ENCODE results near the gene PLGRKT.
A peak's percentile ranks its signal among the peaks of the same experiment; 100 is the strongest.
"Not testable (repeated sequence)": the region's sequence is repeated elsewhere in the genome, so short reads cannot be mapped to it uniquely, and the experiment has no call there.

The PLGRKT gene

GRCh38 chr9:5429873-5430564 lies 7.7 kb downstream of the PLGRKT start:
- DNase-seq: no peak

GRCh38 chr9:5428794-5429528 lies 8.8 kb downstream of the PLGRKT start:
- DNase-seq: no peak

GRCh38 chr9:5428172-5428571 lies 9.6 kb downstream of the PLGRKT start:
- DNase-seq: no peak

GRCh38 chr9:5427005-5427404 lies 10.7 kb downstream of the PLGRKT start:
- no peak for DNase-seq

GRCh38 chr9:5425006-5425628 lies 12.6 kb downstream of the PLGRKT start:
- DNase-seq: peak; percentile 40 to 62

- DNase-seq: no peak
Observed at GRCh38 chr9:5422276-5422675, 15.4 kb downstream of the PLGRKT start.

GRCh38 chr9:5421163-5421562 lies 16.6 kb downstream of the PLGRKT start:
- DNase-seq: no peak

- no peak for DNase-seq
Observed at GRCh38 chr9:5419987-5420386, 17.7 kb downstream of the PLGRKT start.

GRCh38 chr9:5418481-5418880 lies 19.2 kb downstream of the PLGRKT start:
- DNase-seq: no peak

- DNase-seq: no peak
Observed at GRCh38 chr9:5416953-5417352, 20.8 kb downstream of the PLGRKT start.

- no peak for DNase-seq
Observed at GRCh38 chr9:5408596-5408995, 29.1 kb downstream of the PLGRKT start.

- DNase-seq: no peak
Observed at GRCh38 chr9:5402217-5402616, 35.5 kb downstream of the PLGRKT start.

- not testable (repeated sequence) for DNase-seq
Observed at GRCh38 chr9:5397547-5397946, 40.2 kb downstream of the PLGRKT start.

- DNase-seq: no peak
Observed at GRCh38 chr9:5395428-5395827, 42.3 kb downstream of the PLGRKT start.

- not testable (repeated sequence) for DNase-seq
Observed at GRCh38 chr9:5393976-5394375, 43.7 kb downstream of the PLGRKT start.

- DNase-seq: no peak
Observed at GRCh38 chr9:5393497-5393896, 44.2 kb downstream of the PLGRKT start.

GRCh38 chr9:5392285-5392684 lies 45.4 kb downstream of the PLGRKT start:
- DNase-seq: no peak

- no peak for DNase-seq
Observed at GRCh38 chr9:5389109-5389732, 48.5 kb downstream of the PLGRKT start.

GRCh38 chr9:5388026-5388819 lies 49.5 kb downstream of the PLGRKT start:
- DNase-seq: no peak

GRCh38 chr9:5384436-5384835 lies 53.3 kb downstream of the PLGRKT start:
- no peak for DNase-seq

GRCh38 chr9:5382479-5382878 lies 55.2 kb downstream of the PLGRKT start:
- DNase-seq: no peak

- no peak for DNase-seq
Observed at GRCh38 chr9:5375790-5376477, 61.8 kb downstream of the PLGRKT start.
